ENCODE data around the gene EFL1. TPM values are rescaled to one million over a fixed set of nuclear protein-coding genes. Genes with fewer than 3 reads are reported as not detected.

Gene EFL1
- 30.3 and 38.6 TPM in 2 replicates for total RNA-seq

DNA sequence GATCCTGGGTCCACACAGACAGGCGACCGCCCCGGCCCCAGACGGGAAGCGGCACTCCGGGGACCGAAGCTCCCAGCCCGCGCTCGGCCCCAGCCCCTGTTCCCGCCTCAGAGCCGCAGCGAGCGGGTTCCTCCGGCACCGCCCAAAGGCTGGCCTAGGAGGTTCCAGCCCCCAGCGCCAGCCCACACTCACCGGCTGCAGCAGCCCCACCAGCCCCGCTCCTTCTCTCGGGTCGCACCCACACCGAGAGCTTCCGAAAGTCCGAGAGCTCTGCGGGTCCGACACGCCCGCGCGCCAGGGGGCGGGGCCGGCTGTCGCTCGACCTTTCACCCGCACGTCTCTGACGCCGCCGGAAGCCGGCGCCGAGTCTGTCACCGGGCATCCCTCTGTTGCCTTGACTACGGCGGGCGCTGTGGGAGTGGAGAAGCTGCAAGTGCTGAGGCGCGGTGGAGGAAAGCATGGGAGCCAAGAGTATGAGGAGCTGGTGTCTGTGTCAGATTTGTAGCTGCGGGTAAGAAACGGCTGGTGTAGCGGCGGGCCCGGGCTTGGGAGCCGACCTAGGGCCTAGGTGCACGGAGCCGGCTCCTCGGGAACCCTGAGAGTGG is at the start of gene EFL1, which contains the start of gene SAXO2:
Gene EFL1 (minus strand): TSS at position 313 of the 605 bp plus-strand sequence. CDS start 956 bp downstream, outside the sequence.
Gene SAXO2 (plus strand): TSS at position 397 of the 605 bp plus-strand sequence. CDS start 62 bp downstream, at position 459.

Other genes with a start within 250 kb of the EFL1 start
- 8.6 and 16.9 TPM in 2 replicates for gene MEX3B, start 216.7 kb downstream of the EFL1 start, total RNA-seq
- 0.38 and 1.1 TPM in 2 replicates for gene SAXO2, start 84 bp upstream of the EFL1 start, total RNA-seq
- gene GOLGA6L10, start 86.7 kb upstream of the EFL1 start, total RNA-seq = under 0.01 and 0.19 TPM in 2 replicates
- gene GOLGA6L9, start 167.1 kb upstream of the EFL1 start, total RNA-seq = 0.77 and 1.7 TPM in 2 replicates